ENCODE results near the gene CFAP53. TPM values are rescaled to one million over a fixed set of nuclear protein-coding genes. Genes with fewer than 3 reads are reported as not detected.
A peak's percentile ranks its signal among the peaks of the same experiment; 100 is the strongest.

Gene CFAP53
- total RNA-seq: not detected

- Histone ChIP-seq H3K9me3 (no peaks in the 10 kb centered on the region), H3K4me1 (no peaks in the 10 kb centered on the region), H3K27ac (no peak within 1 kb of the TSS), H3K4me3 (peak within 1 kb of the TSS; percentile 57 to 87), H3K27me3 (no peaks in the 10 kb centered on the region), H3K36me3 (peaks cover 5 to 7% of the 10 kb centered on the region in 2 donors)
- intact Hi-C loops (cut with DNase I): loop anchor here (1.0 to 5.0 kb wide), 3 partner anchors 15 to 454 kb away; partner anchors contain the start of genes ACAA2 and MBD1
- DNase-seq (ENCODE audit: low spot score in 2 of 2): peak; percentile 51 to 95
- no peak for TF ChIP-seq CTCF (IDR thresholded peaks at IDR 0.05)
Measured at GRCh38 chr18:50266248-50266704, at the start of gene CFAP53. Gene CFAP53 (minus strand): TSS chr18:50266495. CDS start chr18:50266404, 91 bp downstream.

GRCh38 chr18:50315100-50315871, 49.0 kb upstream of the CFAP53 start:
- no peaks in the 10 kb centered on the region for H3K36me3 ChIP-seq

GRCh38 chr18:50313873-50314460, 47.7 kb upstream of the CFAP53 start:
- H3K9me3 ChIP-seq: no peaks in the 10 kb centered on the region
- no peak for DNase-seq (ENCODE audit: low spot score in 2 of 2)
- no peaks in the 10 kb centered on the region for H3K4me1 ChIP-seq
- H3K27me3 ChIP-seq: no peaks in the 10 kb centered on the region
- no peaks in the 10 kb centered on the region for H3K36me3 ChIP-seq
- TF ChIP-seq CTCF (IDR thresholded peaks at IDR 0.05): no peak
- H3K4me3 ChIP-seq: no peak overlapping the region
- intact Hi-C loops (cut with DNase I): no loop called here
- no peak overlapping the region for H3K27ac ChIP-seq

More at GRCh38 chr18:50315100-50315871, 49.0 kb upstream of the CFAP53 start:
- no peak for TF ChIP-seq CTCF (IDR thresholded peaks at IDR 0.05)
- intact Hi-C loops (cut with DNase I): no loop called here
- H3K4me3 ChIP-seq: no peak overlapping the region
- H3K9me3 ChIP-seq: no peaks in the 10 kb centered on the region
- DNase-seq (ENCODE audit: low spot score in 2 of 2): no peak
- H3K27me3 ChIP-seq: no peaks in the 10 kb centered on the region
- no peaks in the 10 kb centered on the region for H3K4me1 ChIP-seq
- no peak overlapping the region for H3K27ac ChIP-seq

- H3K27ac ChIP-seq: no peak overlapping the region
- intact Hi-C loops (cut with DNase I): no loop called here
- H3K27me3 ChIP-seq: no peaks in the 10 kb centered on the region
- no peaks in the 10 kb centered on the region for H3K9me3 ChIP-seq
- H3K36me3 ChIP-seq: no peaks in the 10 kb centered on the region
- no peak for DNase-seq (ENCODE audit: low spot score in 2 of 2)
- H3K4me3 ChIP-seq: no peak overlapping the region
- no peaks in the 10 kb centered on the region for H3K4me1 ChIP-seq
- no peak for TF ChIP-seq CTCF (IDR thresholded peaks at IDR 0.05)
Measured at GRCh38 chr18:50313031-50313607, 46.8 kb upstream of the CFAP53 start.

GRCh38 chr18:50312296-50313030, 46.2 kb upstream of the CFAP53 start:
- no peak for TF ChIP-seq CTCF (IDR thresholded peaks at IDR 0.05)

More at GRCh38 chr18:50312296-50313030, 46.2 kb upstream of the CFAP53 start:
- Histone ChIP-seq H3K9me3 (no peaks in the 10 kb centered on the region), H3K4me1 (no peaks in the 10 kb centered on the region), H3K4me3 (no peak overlapping the region), H3K27ac (no peak overlapping the region), H3K27me3 (no peaks in the 10 kb centered on the region), H3K36me3 (no peaks in the 10 kb centered on the region)
- DNase-seq (ENCODE audit: low spot score in 2 of 2): no peak
- intact Hi-C loops (cut with DNase I): no loop called here

Data from ascending aorta (tissue), 2 donors.